Measurements from ENCODE around the gene CNTN5.

GRCh38 chr11:99268886-99269285, 248.1 kb downstream of the CNTN5 start:
- TF ChIP-seq CTCF (optimal IDR thresholded peaks at IDR 0.05 in 1 of 3, IDR thresholded peaks at IDR 0.05 in 1 of 3, conservative IDR thresholded peaks at IDR 0.05 in 1 of 3; ENCODE audit: extremely low read depth in 1 of 3, insufficient read depth in 2 of 3, low read length in 3 of 3) (no peak), EZH2 (IDR thresholded peaks at IDR 0.05; ENCODE audit: low read length) (no peak)
